ENCODE data around the gene CARMIL3. TPM values are rescaled to one million over a fixed set of nuclear protein-coding genes. Genes with fewer than 3 reads are reported as not detected.
A peak's percentile ranks its signal among the peaks of the same experiment; 100 is the strongest.

CARMIL3 gene
- total and polyA plus RNA-seq, 2 experiments from 2014 or later = 3.7 to 11.8 TPM

DNA sequence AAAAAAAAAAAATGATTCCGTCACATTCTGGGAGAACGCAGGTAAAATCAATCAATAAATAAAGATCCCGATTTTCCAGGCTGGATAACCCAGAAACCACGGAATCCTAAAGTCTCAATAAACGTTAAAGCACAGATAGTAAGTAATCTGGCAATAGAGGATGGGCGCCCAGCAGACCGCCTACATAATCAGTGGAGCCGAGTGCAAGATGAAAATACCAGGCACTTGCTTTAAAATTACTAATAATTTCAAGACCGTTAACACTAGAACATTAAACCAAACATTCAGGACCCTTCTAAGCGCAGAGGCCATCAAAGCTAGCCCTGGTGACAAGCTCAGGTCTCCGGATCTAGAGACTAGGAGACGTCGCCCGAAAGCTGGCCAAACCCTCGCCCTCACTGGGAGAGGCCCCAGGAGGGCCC is 61.6 kb downstream of the CARMIL3 start:
- H3K4me3 ChIP-seq = peak overlapping the region; percentile 77
- ATAC-seq (no peak), DNase-seq (ENCODE audit: low spot score) (no peak)
- no peaks in the 10 kb centered on the region; the same call in none of the 2 replicates for H4K20me1 ChIP-seq (replicated peaks; ENCODE audit: insufficient read depth)
- peaks cover 4% of the 10 kb centered on the region; the same call in 1 of the 2 replicates for H3K36me3 ChIP-seq (ENCODE audit: insufficient read depth)
- peak overlapping the region; percentile 93 for H3K4me3 Mint-ChIP-seq
- no peaks in the 10 kb centered on the region for H3K27me3 ChIP-seq (ENCODE audit: insufficient read depth)
- peaks cover 23% of the 10 kb centered on the region for H3K27me3 Mint-ChIP-seq (ENCODE audit: insufficient read depth, low read depth, poor library complexity)
- H3K27ac Mint-ChIP-seq = peak overlapping the region; percentile 99
- peaks cover 16% of the 10 kb centered on the region for H3K4me1 Mint-ChIP-seq
- peaks cover 3% of the 10 kb centered on the region; the same call in 1 of the 3 replicates for H3K9me3 Mint-ChIP-seq
- H3F3A ChIP-seq (replicated peaks; ENCODE audit: low read depth) = peaks cover 6% of the 10 kb centered on the region; the same call in 1 of the 2 replicates
- peaks cover 14% of the 10 kb centered on the region for H3K36me3 Mint-ChIP-seq (ENCODE audit: low read depth)
- peak overlapping the region; percentile 96 for H3K4me2 ChIP-seq
- peak overlapping the region; percentile 94; the same call in 1 of the 2 replicates for H3K27ac ChIP-seq (ENCODE audit: low read depth)
- TF ChIP-seq EZH2 (IDR thresholded peaks at IDR 0.05; ENCODE audit: low read depth, unreplicated experiment) (no peak), ZNF331 (CRISPR knock-in tag; IDR thresholded peaks at IDR 0.05; ENCODE audit: low read depth) (no peak), EZH2phosphoT487 (IDR thresholded peaks at IDR 0.05; ENCODE audit: unreplicated experiment) (no peak), POLR2AphosphoS5 (IDR thresholded peaks at IDR 0.05; ENCODE audit: low read depth) (no peak), STAT1 (IDR thresholded peaks at IDR 0.05; ENCODE audit: unreplicated experiment) (no peak), JUNB (IDR thresholded peaks at IDR 0.05; ENCODE audit: unreplicated experiment) (no peak), CTCF (conservative IDR thresholded peaks at IDR 0.05; ENCODE audit: low read depth in 2 of 2) (no peak), ETS1 (IDR thresholded peaks at IDR 0.05) (no peak), ZNF114 (CRISPR knock-in tag; IDR thresholded peaks at IDR 0.05) (no peak), ZNF462 (CRISPR knock-in tag; IDR thresholded peaks at IDR 0.05) (no peak), CREB1 (CRISPR knock-in tag; IDR thresholded peaks at IDR 0.05; ENCODE audit: low read depth) (no peak), NANOG (IDR thresholded peaks at IDR 0.05; ENCODE audit: borderline replicate concordance) (no peak)
- TF ChIP-seq, protein P1, sequence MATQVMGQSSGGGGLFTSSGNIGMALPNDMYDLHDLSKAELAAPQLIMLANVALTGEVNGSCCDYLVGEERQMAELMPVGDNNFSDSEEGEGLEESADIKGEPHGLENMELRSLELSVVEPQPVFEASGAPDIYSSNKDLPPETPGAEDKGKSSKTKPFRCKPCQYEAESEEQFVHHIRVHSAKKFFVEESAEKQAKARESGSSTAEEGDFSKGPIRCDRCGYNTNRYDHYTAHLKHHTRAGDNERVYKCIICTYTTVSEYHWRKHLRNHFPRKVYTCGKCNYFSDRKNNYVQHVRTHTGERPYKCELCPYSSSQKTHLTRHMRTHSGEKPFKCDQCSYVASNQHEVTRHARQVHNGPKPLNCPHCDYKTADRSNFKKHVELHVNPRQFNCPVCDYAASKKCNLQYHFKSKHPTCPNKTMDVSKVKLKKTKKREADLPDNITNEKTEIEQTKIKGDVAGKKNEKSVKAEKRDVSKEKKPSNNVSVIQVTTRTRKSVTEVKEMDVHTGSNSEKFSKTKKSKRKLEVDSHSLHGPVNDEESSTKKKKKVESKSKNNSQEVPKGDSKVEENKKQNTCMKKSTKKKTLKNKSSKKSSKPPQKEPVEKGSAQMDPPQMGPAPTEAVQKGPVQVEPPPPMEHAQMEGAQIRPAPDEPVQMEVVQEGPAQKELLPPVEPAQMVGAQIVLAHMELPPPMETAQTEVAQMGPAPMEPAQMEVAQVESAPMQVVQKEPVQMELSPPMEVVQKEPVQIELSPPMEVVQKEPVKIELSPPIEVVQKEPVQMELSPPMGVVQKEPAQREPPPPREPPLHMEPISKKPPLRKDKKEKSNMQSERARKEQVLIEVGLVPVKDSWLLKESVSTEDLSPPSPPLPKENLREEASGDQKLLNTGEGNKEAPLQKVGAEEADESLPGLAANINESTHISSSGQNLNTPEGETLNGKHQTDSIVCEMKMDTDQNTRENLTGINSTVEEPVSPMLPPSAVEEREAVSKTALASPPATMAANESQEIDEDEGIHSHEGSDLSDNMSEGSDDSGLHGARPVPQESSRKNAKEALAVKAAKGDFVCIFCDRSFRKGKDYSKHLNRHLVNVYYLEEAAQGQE (IDR thresholded peaks at IDR 0.05; ENCODE audit: unreplicated experiment) = no peak
- peaks cover 11% of the 10 kb centered on the region for H3K79me2 ChIP-seq (replicated peaks; ENCODE audit: insufficient read depth)
- H3K4me1 ChIP-seq (ENCODE audit: insufficient read depth) = peaks cover 6% of the 10 kb centered on the region
- H2AFZ ChIP-seq = peak overlapping the region; percentile 95
- no peaks in the 10 kb centered on the region for H3K9me2 ChIP-seq (ENCODE audit: insufficient read depth)
